AG10803 (cell line): Measurements from ENCODE around the gene TNS3.

Experiments
- DNase-seq: peaks from one replicate; pipeline ENCODE4 v3.0.0; 2010; ENCODE audit warnings: low read depth
- H3K4me3 ChIP-seq: 2 replicates; pipeline ENCODE4 v1.5.1; 2011; ENCODE audit warnings: mild to moderate bottlenecking, low read length, control low read depth
- CTCF ChIP-seq: conservative IDR thresholded peaks from 2 replicates; pipeline ENCODE4 v1.5.1; 2011; ENCODE audit warnings: mild to moderate bottlenecking, low read length, control low read depth, inconsistent platforms

The TNS3 gene

GRCh38 chr7:47492716-47493325, 89.1 kb downstream of the TNS3 start:
- TF ChIP-seq CTCF: no peak
- no peak overlapping the region for H3K4me3 ChIP-seq
- no peak for DNase-seq

- H3K4me3 ChIP-seq: no peak overlapping the region
- no peak for DNase-seq
- TF ChIP-seq CTCF: no peak
Measured at GRCh38 chr7:47490501-47491265, 91.2 kb downstream of the TNS3 start.

DNA sequence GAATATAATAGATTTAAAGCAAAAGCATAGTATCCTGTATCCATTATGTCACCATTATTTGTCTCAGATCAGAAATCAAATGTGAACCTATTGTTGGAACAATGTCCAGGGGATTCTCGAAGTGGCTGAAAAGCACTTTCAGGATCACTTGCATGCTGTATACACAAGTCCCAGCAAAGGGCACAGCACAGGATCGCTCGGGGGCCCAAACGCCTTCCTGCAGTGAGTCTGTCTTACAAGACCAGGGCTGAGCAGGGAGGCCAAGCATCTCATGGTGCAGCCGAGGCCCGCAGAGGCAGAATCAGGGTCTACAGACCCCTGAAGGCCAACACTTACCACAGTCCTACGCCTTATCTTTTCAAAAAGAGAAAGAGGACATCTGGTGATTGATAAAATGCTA, 92.3 kb downstream of the TNS3 start:
- H3K4me3 ChIP-seq: no peak overlapping the region
- no peak for TF ChIP-seq CTCF
- no peak for DNase-seq

- H3K4me3 ChIP-seq: no peak overlapping the region
- DNase-seq: no peak
- TF ChIP-seq CTCF: no peak
Measured at GRCh38 chr7:47488969-47489342, 93.0 kb downstream of the TNS3 start.

GRCh38 chr7:47488201-47488968, 93.5 kb downstream of the TNS3 start:
- DNase-seq: no peak
- H3K4me3 ChIP-seq: no peak overlapping the region
- TF ChIP-seq CTCF: no peak

- peak; percentile 30 for DNase-seq
- TF ChIP-seq CTCF: no peak
- H3K4me3 ChIP-seq: no peak overlapping the region
Measured at GRCh38 chr7:47485640-47486435, 96.1 kb downstream of the TNS3 start.
